HepG2 (cell line): ENCODE results near the gene RBM19. TPM values are rescaled to one million over a fixed set of nuclear protein-coding genes. Genes with fewer than 3 reads are reported as not detected.

Experiments used
- BORCS8-MEF2B ChIP-seq: sonication (generic); formaldehyde crosslinking; IDR thresholded peaks from 2 replicates; pipeline ENCODE4 v1.8.0; 2022; ENCODE audit warnings: mild to moderate bottlenecking, missing genetic modification reagents
- FOXK1 ChIP-seq: sonication (generic); formaldehyde crosslinking; IDR thresholded peaks from 2 replicates; pipeline ENCODE4 v1.4.0; 2020; ENCODE audit warnings: low read depth, missing genetic modification reagents, borderline replicate concordance
- HDAC2 ChIP-seq: sonication (generic); formaldehyde crosslinking; IDR thresholded peaks from 2 replicates; pipeline ENCODE4 v1.4.0; 2020; ENCODE audit warnings: missing genetic modification reagents
- HMG20A ChIP-seq: IDR thresholded peaks from 2 replicates; pipeline ENCODE4 v1.6.1; 2016; ENCODE audit warnings: borderline replicate concordance
- NONO ChIP-seq, 2 experiments: fragments of 450-650 bp in 1 of 2; sonication (generic) in 1 of 2; formaldehyde crosslinking in 1 of 2; IDR thresholded peaks in 1 of 2; conservative IDR thresholded peaks in 1 of 2; 2 replicates each; pipeline versions ENCODE4 v1.6.1 to v1.8.0; 2017 to 2022; ENCODE audit warnings: mild to moderate bottlenecking in 1 of 2, missing genetic modification reagents in 1 of 2, moderate library complexity in 1 of 2
- POLR2AphosphoS5 ChIP-seq: IDR thresholded peaks from 2 replicates; pipeline ENCODE4 v1.6.1; 2012; ENCODE audit warnings: low read depth, low read length
- REL ChIP-seq: sonication (generic); formaldehyde crosslinking; conservative IDR thresholded peaks from 2 replicates; pipeline ENCODE4 v1.8.0; 2022; ENCODE audit warnings: mild to moderate bottlenecking, missing genetic modification reagents, moderate library complexity
- RFXANK ChIP-seq: IDR thresholded peaks from 2 replicates; pipeline ENCODE4 v1.6.1; 2016
- SETDB1 ChIP-seq: sonication (generic); formaldehyde crosslinking; IDR thresholded peaks from 2 replicates; pipeline ENCODE4 v1.5.1; 2020; ENCODE audit warnings: missing genetic modification reagents, mild to moderate bottlenecking, borderline replicate concordance
- SRF ChIP-seq: IDR thresholded peaks from 2 replicates; pipeline ENCODE4 v1.6.1; 2011; ENCODE audit warnings: mild to moderate bottlenecking, low read depth, low read length, moderate library complexity
- TBL1XR1 ChIP-seq: fragments of 150-350 bp; IDR thresholded peaks from 2 replicates; pipeline ENCODE4 v1.6.1; 2014; ENCODE audit warnings: borderline replicate concordance, low read length; ENCODE audit not compliant: partially characterized antibody
- XRCC5 ChIP-seq: fragments of 200-400 bp; formaldehyde crosslinking; optimal IDR thresholded peaks from 2 replicates; pipeline ENCODE3; 2017; ENCODE audit warnings: mild to moderate bottlenecking, low read length
- ZNF563 ChIP-seq: sonication (generic); formaldehyde crosslinking; IDR thresholded peaks from 2 replicates; pipeline ENCODE4 v1.8.0; 2022; ENCODE audit warnings: mild to moderate bottlenecking, moderate library complexity, missing genetic modification reagents
- ZNF619 ChIP-seq: sonication (generic); formaldehyde crosslinking; IDR thresholded peaks from 2 replicates; pipeline ENCODE4 v1.4.0; 2020; ENCODE audit warnings: mild to moderate bottlenecking, missing genetic modification reagents
- polyA plus RNA-seq, 8 experiments: library from polyadenylated mRNA; depleted of rRNA in 3 of 8; stranded (reverse) in 7 of 8; unstranded in 1 of 8; fragments of >200 nt; fragmentation: Illumina TruSeq in 4 of 8; extraction: Trizol in 4 of 8; gene quantifications; 2 replicates each; pipeline versions ENCODE4 v1.2.1 to v1.2.3, GENCODE V29; 2011 to 2016; ENCODE audit warnings: low read depth in 4 of 8, missing spikeins in 1 of 8, mixed read lengths in 1 of 8; ENCODE audit not compliant: insufficient read depth in 1 of 8
- total RNA-seq, 5 experiments: library from RNA; depleted of rRNA; stranded (reverse); fragments of >200 nt; fragmentation: Illumina TruSeq; extraction: Trizol; gene quantifications; 2 replicates each; pipeline ENCODE4 v1.2.3, GENCODE V29; 2016; ENCODE audit warnings: low read depth in 1 of 5
- TF ChIP-seq, protein P1 (sequence below), 2 experiments: IDR thresholded peaks; 2 replicates each; pipeline ENCODE4 v1.6.1; 2011 to 2012; ENCODE audit warnings: low read length in 2 of 2, borderline replicate concordance in 1 of 2, low read depth in 1 of 2, mild to moderate bottlenecking in 1 of 2, moderate library complexity in 1 of 2
- TF ChIP-seq, protein P2 (sequence below): IDR thresholded peaks from 2 replicates; pipeline ENCODE4 v1.6.1; 2016; ENCODE audit warnings: missing compliant biosample characterization, missing genetic modification reagents, borderline replicate concordance
- TF ChIP-seq, protein P3 (sequence below): IDR thresholded peaks from 2 replicates; pipeline ENCODE4 v1.6.1; 2016; ENCODE audit warnings: control low read depth
- TF ChIP-seq, protein P4 (sequence below): fragments of 450-650 bp; IDR thresholded peaks from 2 replicates; pipeline ENCODE4 v1.6.1; 2017; ENCODE audit warnings: mild to moderate bottlenecking
- TF ChIP-seq, protein P5 (sequence below): sonication (generic); formaldehyde crosslinking; IDR thresholded peaks from 2 replicates; pipeline ENCODE4 v1.4.0; 2020; ENCODE audit warnings: missing genetic modification reagents

Gene RBM19
- total and polyA plus RNA-seq, 2 of the 13 experiments (the other 11 are each of a cell fraction or from before 2014, with no cell fraction given), result 19.3 to 32.2 TPM

DNA sequence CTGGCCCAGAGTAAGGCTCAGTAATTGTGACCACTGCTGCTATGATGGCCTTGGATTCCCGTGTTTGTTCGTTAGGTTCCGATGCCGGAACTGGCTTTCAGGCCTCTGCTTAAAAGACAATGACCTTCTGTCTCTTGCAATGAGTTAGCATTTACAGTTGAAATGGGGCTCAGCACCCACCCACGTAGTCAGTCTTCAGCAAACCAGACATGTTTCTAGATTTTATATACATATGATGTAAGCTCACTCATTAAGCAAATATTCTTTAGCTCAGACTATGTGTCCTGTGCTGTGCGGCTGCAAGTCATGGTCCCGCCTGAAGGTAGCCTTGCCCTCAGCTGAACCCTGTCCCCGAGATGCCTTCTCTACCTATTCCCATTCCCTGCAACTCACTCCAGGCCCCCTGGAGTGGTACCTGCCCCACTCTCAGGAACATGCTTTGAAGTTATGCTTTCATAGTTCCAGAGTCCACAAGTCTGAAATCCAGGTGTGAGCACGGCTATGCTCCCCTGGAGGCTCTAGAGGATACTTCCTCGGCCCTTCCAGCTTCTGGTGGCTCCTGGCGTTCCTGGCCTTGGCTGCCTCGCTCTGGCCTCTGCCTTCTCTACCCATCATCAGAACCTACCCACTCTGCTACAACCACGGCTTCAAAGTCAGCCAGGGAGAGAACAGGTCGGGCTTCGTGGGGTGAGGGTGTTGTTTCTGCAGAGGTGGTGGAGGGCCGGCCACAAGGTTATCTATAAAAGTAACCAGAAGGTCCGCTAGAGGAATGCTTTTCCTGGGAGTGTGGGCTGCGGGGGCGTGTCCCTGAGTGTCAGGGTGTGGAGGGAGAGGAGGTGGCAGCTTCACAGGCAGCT lies 157.8 kb downstream of the RBM19 start (continued):
- TF ChIP-seq, protein P1, sequence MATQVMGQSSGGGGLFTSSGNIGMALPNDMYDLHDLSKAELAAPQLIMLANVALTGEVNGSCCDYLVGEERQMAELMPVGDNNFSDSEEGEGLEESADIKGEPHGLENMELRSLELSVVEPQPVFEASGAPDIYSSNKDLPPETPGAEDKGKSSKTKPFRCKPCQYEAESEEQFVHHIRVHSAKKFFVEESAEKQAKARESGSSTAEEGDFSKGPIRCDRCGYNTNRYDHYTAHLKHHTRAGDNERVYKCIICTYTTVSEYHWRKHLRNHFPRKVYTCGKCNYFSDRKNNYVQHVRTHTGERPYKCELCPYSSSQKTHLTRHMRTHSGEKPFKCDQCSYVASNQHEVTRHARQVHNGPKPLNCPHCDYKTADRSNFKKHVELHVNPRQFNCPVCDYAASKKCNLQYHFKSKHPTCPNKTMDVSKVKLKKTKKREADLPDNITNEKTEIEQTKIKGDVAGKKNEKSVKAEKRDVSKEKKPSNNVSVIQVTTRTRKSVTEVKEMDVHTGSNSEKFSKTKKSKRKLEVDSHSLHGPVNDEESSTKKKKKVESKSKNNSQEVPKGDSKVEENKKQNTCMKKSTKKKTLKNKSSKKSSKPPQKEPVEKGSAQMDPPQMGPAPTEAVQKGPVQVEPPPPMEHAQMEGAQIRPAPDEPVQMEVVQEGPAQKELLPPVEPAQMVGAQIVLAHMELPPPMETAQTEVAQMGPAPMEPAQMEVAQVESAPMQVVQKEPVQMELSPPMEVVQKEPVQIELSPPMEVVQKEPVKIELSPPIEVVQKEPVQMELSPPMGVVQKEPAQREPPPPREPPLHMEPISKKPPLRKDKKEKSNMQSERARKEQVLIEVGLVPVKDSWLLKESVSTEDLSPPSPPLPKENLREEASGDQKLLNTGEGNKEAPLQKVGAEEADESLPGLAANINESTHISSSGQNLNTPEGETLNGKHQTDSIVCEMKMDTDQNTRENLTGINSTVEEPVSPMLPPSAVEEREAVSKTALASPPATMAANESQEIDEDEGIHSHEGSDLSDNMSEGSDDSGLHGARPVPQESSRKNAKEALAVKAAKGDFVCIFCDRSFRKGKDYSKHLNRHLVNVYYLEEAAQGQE (IDR thresholded peaks at IDR 0.05; ENCODE audit: borderline replicate concordance in 1 of 2, low read depth in 1 of 2, low read length in 2 of 2), result no peak
- TF ChIP-seq POLR2AphosphoS5, result no peak
- TF ChIP-seq FOXK1, result no peak
- no peak for TF ChIP-seq SETDB1 (CRISPR knock-in tag)
- TF ChIP-seq BORCS8-MEF2B, result no peak
- no peak for TF ChIP-seq XRCC5
- TF ChIP-seq, protein P2, sequence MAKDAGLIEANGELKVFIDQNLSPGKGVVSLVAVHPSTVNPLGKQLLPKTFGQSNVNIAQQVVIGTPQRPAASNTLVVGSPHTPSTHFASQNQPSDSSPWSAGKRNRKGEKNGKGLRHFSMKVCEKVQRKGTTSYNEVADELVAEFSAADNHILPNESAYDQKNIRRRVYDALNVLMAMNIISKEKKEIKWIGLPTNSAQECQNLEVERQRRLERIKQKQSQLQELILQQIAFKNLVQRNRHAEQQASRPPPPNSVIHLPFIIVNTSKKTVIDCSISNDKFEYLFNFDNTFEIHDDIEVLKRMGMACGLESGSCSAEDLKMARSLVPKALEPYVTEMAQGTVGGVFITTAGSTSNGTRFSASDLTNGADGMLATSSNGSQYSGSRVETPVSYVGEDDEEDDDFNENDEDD (CRISPR knock-in tag), result no peak
- 0 out of 2 replicates have a peak, but pooled peaks have one; percentile 17 for TF ChIP-seq HMG20A (CRISPR knock-in tag)
- no peak for TF ChIP-seq ZNF563 (CRISPR knock-in tag)
- no peak for TF ChIP-seq TBL1XR1
- no peak for TF ChIP-seq NONO (IDR thresholded peaks at IDR 0.05)
- TF ChIP-seq NONO (CRISPR knock-in tag; conservative IDR thresholded peaks at IDR 0.05), result no peak
- TF ChIP-seq, protein P3, sequence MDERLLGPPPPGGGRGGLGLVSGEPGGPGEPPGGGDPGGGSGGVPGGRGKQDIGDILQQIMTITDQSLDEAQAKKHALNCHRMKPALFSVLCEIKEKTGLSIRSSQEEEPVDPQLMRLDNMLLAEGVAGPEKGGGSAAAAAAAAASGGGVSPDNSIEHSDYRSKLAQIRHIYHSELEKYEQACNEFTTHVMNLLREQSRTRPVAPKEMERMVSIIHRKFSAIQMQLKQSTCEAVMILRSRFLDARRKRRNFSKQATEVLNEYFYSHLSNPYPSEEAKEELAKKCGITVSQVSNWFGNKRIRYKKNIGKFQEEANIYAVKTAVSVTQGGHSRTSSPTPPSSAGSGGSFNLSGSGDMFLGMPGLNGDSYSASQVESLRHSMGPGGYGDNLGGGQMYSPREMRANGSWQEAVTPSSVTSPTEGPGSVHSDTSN (CRISPR knock-in tag), result no peak
- TF ChIP-seq, protein P4, sequence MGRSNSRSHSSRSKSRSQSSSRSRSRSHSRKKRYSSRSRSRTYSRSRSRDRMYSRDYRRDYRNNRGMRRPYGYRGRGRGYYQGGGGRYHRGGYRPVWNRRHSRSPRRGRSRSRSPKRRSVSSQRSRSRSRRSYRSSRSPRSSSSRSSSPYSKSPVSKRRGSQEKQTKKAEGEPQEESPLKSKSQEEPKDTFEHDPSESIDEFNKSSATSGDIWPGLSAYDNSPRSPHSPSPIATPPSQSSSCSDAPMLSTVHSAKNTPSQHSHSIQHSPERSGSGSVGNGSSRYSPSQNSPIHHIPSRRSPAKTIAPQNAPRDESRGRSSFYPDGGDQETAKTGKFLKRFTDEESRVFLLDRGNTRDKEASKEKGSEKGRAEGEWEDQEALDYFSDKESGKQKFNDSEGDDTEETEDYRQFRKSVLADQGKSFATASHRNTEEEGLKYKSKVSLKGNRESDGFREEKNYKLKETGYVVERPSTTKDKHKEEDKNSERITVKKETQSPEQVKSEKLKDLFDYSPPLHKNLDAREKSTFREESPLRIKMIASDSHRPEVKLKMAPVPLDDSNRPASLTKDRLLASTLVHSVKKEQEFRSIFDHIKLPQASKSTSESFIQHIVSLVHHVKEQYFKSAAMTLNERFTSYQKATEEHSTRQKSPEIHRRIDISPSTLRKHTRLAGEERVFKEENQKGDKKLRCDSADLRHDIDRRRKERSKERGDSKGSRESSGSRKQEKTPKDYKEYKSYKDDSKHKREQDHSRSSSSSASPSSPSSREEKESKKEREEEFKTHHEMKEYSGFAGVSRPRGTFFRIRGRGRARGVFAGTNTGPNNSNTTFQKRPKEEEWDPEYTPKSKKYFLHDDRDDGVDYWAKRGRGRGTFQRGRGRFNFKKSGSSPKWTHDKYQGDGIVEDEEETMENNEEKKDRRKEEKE, result no peak
- no peak for TF ChIP-seq ZNF619 (CRISPR knock-in tag)
- TF ChIP-seq SRF, result no peak
- TF ChIP-seq RFXANK, result no peak
- TF ChIP-seq, protein P5, sequence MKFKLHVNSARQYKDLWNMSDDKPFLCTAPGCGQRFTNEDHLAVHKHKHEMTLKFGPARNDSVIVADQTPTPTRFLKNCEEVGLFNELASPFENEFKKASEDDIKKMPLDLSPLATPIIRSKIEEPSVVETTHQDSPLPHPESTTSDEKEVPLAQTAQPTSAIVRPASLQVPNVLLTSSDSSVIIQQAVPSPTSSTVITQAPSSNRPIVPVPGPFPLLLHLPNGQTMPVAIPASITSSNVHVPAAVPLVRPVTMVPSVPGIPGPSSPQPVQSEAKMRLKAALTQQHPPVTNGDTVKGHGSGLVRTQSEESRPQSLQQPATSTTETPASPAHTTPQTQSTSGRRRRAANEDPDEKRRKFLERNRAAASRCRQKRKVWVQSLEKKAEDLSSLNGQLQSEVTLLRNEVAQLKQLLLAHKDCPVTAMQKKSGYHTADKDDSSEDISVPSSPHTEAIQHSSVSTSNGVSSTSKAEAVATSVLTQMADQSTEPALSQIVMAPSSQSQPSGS (CRISPR knock-in tag), result peak; percentile 10; the same call in 1 of the 2 replicates
- TF ChIP-seq HDAC2, result peak; percentile 36
- no peak for TF ChIP-seq REL (CRISPR knock-in tag)
